ENCODE measurements around the gene MRPS34. TPM values are rescaled to one million over a fixed set of nuclear protein-coding genes. Genes with fewer than 3 reads are reported as not detected.

Gene MRPS34
- total RNA-seq, 3 donors from 2014 or later = 89.1 to 107 (median 91.0) TPM

GRCh38 chr16:1771188-1771863, 1.6 kb downstream of the MRPS34 start, which contains the start of gene NME3:
NME3 (minus strand) TSS chr16:1771543; CDS start chr16:1771534, 9 bp downstream.
- peak within 1 kb of the TSS; percentile 89 for H3K4me3 ChIP-seq
- no peaks in the 10 kb centered on the region for H3K9me3 ChIP-seq
- TF ChIP-seq CTCF (IDR thresholded peaks at IDR 0.05) = no peak
- peak; percentile 89 to 91 (median 91) for DNase-seq
- peak; percentile 61 for ATAC-seq
- no peaks in the 10 kb centered on the region for H3K36me3 ChIP-seq (ENCODE audit: low read depth)
- peaks cover 31% of the 10 kb centered on the region for H3K4me1 ChIP-seq (ENCODE audit: low read depth)
- intact Hi-C loops (cut with DNase I, micrococcal nuclease) = no loop called here

- Histone ChIP-seq H3K36me3 (ENCODE audit: low read depth) (no peaks in the 10 kb centered on the region), H3K9me3 (no peaks in the 10 kb centered on the region), H3K4me1 (ENCODE audit: low read depth) (peaks cover 31% of the 10 kb centered on the region), H3K4me3 (peak overlapping the region; percentile 75)
- peak; percentile 39 for ATAC-seq
- DNase-seq = peak; percentile 75 to 88 (median 82)
- intact Hi-C loops (cut with DNase I, micrococcal nuclease) = no loop called here
- no peak for TF ChIP-seq CTCF (IDR thresholded peaks at IDR 0.05)
These were observed 2.4 kb downstream of the MRPS34 start for GRCh38 chr16:1770328-1771187.

GRCh38 chr16:1769402-1770300, 3.3 kb downstream of the MRPS34 start:
- ATAC-seq (no peak), DNase-seq (peak in 1 of 3 donors; percentile 41)
- H3K4me1 ChIP-seq (ENCODE audit: low read depth) = peaks cover 27% of the 10 kb centered on the region
- intact Hi-C loops (cut with DNase I, micrococcal nuclease) = no loop called here
- TF ChIP-seq CTCF (IDR thresholded peaks at IDR 0.05) = no peak
- H3K9me3 ChIP-seq = no peaks in the 10 kb centered on the region
- no peak overlapping the region for H3K4me3 ChIP-seq
- no peaks in the 10 kb centered on the region for H3K36me3 ChIP-seq (ENCODE audit: low read depth)

GRCh38 chr16:1768767-1769401, 4.0 kb downstream of the MRPS34 start:
- intact Hi-C loops (cut with DNase I, micrococcal nuclease) = no loop called here
- DNase-seq (peak in 1 of 3 donors; percentile 41), ATAC-seq (no peak)
- no peaks in the 10 kb centered on the region for H3K9me3 ChIP-seq
- H3K4me3 ChIP-seq = no peak overlapping the region
- H3K4me1 ChIP-seq (ENCODE audit: low read depth) = peaks cover 19% of the 10 kb centered on the region
- no peak for TF ChIP-seq CTCF (IDR thresholded peaks at IDR 0.05)
- no peaks in the 10 kb centered on the region for H3K36me3 ChIP-seq (ENCODE audit: low read depth)
